Upper lobe of left lung (tissue), 4 donors: ENCODE data around the gene OR8D2.

Source experiments
- CTCF ChIP-seq, 6 experiments: fragments of 450-650 bp in 4 of 6; fragments of 200-600 bp in 2 of 6; sonication (generic) in 2 of 6; IDR thresholded peaks; one replicate each; pipeline ENCODE4 v1.5.1; 2016 to 2019; ENCODE audit warnings: antibody characterized with exemption in 6 of 6
- EP300 ChIP-seq, 4 donors: sonication (generic); formaldehyde crosslinking; IDR thresholded peaks; one replicate each; pipeline ENCODE4 v1.5.1; 2017; ENCODE audit warnings: antibody characterized with exemption in 4 of 4, control low read depth in 2 of 4
- POLR2A ChIP-seq, 4 donors: fragments of 450-650 bp; IDR thresholded peaks; one replicate each; pipeline ENCODE4 v1.5.1; 2016 to 2017; ENCODE audit warnings: antibody characterized with exemption in 4 of 4, mild to moderate bottlenecking in 2 of 4
- POLR2AphosphoS5 ChIP-seq, 2 donors: sonication (generic); formaldehyde crosslinking; IDR thresholded peaks; one replicate each; pipeline ENCODE4 v1.5.1; 2017; ENCODE audit warnings: antibody characterized with exemption in 2 of 2

DNA sequence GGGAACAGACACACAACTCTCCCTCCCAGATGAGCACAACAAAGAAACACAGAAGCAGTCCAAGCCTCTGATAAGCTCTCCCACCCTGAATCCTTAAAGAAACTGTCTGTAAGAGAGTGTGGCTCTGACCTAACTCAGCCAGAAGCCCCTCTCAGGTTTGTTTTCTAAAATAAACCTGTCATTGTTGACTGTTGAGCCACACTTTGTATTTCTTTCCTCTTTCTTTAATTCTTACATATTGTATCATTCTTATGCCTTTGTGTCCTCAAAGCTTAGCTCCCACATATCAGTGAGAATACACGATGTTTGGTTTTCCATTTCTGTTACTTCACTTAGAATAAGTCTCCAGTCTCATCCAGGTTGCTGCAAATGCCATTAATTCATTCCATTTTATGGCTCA lies 7.8 kb upstream of the OR8D2 start:
- TF ChIP-seq CTCF (IDR thresholded peaks at IDR 0.05): no peak
- TF ChIP-seq EP300 (IDR thresholded peaks at IDR 0.05): no peak
- no peak for TF ChIP-seq POLR2A (IDR thresholded peaks at IDR 0.05)
- no peak for TF ChIP-seq POLR2AphosphoS5 (IDR thresholded peaks at IDR 0.05)
